Activated gamma-delta T cell treated with anti-CD3 and anti-CD28 coated beads, Interleukin-2, amount 50 U/mL, for 16 hours (primary cell): ENCODE measurements around the gene CUEDC1.

Experiments
- DNase-seq: peaks from one replicate; pipeline ENCODE4 v3.0.0-alpha.2; 2020; ENCODE audit warnings: low read depth

Gene CUEDC1

GRCh38 chr17:57832314-57833178 lies 122.7 kb downstream of the CUEDC1 start:
- no peak for DNase-seq

- no peak for DNase-seq
Observed at GRCh38 chr17:57830880-57831279, 124.3 kb downstream of the CUEDC1 start.

DNA sequence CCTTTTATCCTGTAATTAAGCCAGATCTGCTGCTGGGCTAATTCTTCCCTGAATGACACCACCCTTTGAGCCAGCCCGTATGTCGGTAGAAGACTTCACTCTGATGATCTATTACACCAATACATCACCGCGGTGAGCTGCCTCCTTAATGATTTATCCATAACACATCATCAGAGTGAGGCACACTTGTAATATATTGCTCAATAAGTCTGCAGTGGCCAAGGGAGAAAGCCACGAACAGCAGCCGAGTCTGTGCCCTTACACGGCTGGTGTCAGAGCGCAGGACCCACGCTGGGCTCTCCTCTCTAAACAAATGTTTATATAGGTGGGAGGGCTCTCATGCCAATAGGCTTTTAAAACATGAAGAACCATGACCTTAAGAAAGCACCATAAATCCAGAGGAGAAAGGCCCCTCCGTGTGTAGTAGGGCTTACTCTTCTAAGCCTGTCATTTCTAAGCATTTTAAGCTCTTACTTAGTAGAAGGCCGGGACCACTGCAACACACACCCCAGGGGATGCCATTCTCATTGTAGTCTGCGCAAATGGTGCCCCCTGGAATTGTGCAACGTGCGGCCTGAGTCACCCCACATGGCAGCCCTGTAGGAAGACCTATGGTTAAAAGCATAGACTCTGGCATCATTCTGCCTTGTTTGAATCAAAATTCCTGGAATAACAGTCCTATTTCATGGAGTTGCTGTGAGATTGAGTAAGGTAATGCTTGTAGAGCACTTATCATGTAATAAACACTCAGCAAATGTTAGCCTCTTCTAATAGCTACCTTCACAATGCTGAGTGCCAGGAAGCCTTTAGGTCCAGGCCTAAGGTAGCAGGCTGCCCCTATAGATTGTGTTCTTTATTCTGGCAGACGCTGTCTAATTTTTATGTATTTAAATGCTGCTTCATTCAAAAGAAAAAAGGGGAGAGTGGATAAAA lies 131.5 kb downstream of the CUEDC1 start:
- no peak for DNase-seq

DNA sequence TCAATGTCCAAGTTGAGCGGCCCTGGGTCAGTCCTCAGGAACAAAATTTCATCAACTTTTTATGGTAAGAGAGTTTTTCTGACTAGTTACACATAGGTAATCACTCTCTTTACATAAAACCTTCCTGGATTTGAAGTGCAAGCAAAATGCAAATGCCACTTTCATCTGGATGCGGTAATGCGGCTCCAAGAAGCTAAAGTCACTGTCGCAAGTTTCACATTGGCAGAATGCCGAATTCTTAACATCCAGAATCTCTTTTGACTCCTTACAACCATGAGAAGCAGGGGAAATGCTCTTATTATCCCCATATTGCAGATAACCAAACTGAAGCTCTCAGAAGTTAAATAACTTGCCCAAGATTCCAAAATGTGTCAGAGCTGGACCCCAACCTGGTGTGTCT lies 135.3 kb downstream of the CUEDC1 start:
- no peak for DNase-seq

GRCh38 chr17:57819285-57819684 lies 135.9 kb downstream of the CUEDC1 start:
- no peak for DNase-seq

GRCh38 chr17:57818066-57818465 lies 137.1 kb downstream of the CUEDC1 start:
- no peak for DNase-seq

DNA sequence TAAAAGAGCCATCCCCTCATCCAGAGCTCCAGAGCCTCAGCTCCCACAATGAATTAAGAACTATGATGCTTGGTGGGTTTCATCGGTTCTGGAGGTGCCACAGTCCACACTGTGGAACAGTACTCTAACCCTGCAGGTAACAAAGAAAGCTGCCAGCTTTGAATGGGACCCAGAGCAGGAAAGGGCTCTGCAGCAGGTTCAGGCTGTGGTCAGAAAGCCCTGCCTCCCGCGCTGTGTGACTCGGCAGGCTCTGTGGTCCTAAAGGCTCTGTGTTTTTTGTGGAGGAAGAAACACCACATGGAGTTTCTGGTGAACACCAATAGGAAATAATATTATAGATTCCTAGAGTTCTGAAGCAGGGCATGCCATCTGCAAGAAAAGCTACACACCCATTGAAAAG lies 137.9 kb downstream of the CUEDC1 start:
- no peak for DNase-seq

DNA sequence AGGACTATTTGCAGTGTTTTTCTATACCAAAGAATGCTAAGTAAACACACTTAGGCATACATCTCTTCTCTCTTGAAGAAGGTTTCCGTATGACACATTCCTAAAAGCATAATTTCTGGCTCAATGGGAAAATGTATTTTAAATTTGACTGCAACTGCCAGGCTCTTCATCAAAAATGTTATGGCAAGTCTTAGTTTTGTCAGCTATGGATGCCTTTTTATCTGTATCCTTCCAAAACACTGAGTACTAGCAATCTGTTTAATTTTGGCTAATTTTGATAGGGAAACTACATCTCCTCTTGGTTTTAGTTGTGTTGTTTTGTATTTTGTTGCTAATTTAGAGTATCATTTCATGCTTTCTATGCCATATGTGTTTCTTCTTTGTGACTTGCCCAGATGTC lies 140.8 kb downstream of the CUEDC1 start:
- DNase-seq: no peak

DNA sequence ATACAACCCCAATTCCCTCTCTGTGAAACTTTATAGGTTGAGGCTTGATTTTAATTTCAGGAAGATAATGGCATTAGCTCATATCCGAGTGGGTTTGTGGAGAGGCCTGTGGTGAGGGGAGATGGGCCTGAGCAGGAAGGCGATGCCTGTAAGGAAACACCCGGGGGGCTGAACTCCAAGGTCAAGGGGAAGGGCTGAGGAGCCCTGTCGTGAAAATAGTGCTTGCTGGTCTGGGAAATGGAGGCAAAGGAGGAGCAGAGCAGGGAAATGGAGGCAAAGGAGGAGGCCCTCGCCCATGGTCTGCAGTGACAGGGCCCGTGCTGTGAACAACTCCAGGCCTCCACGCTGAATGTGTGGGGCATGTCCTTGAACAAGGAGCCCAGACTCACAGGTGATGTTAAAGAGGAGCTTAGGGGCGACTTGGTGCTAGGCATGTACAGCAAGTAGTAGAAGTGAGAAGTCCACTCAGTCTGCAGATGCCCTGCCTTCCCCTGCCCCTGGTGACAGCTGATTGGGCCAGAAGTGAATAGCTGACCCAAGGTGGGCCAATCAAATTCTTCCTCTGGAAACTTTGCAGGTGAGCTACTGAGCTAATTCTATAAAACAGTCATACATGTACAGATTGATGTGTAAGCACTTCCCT lies 143.5 kb downstream of the CUEDC1 start:
- no peak for DNase-seq
